Measurements from ENCODE around the gene SGPP1.
"Not testable (repeated sequence)": the region's sequence is repeated elsewhere in the genome, so short reads cannot be mapped to it uniquely, and the experiment has no call there.

Gene SGPP1

GRCh38 chr14:63727736-63728728, at the start of gene SGPP1:
SGPP1 (minus strand) TSS chr14:63728065; CDS start chr14:63727944, 121 bp downstream.
- peak; percentile 97 for DNase-seq (ENCODE audit: low spot score)

- no peak for DNase-seq (ENCODE audit: low spot score)
Observed at GRCh38 chr14:63777024-63777423, 49.2 kb upstream of the SGPP1 start.

- DNase-seq (ENCODE audit: low spot score) = no peak
Observed at GRCh38 chr14:63773504-63773903, 45.6 kb upstream of the SGPP1 start.

GRCh38 chr14:63770187-63770807, 42.4 kb upstream of the SGPP1 start:
- peak; percentile 53 for DNase-seq (ENCODE audit: low spot score)

GRCh38 chr14:63766611-63767010, 38.7 kb upstream of the SGPP1 start:
- DNase-seq (ENCODE audit: low spot score) = no peak

GRCh38 chr14:63764620-63765139, 36.8 kb upstream of the SGPP1 start:
- DNase-seq (ENCODE audit: low spot score) = no peak

- no peak for DNase-seq (ENCODE audit: low spot score)
Observed at GRCh38 chr14:63764103-63764502, 36.2 kb upstream of the SGPP1 start.

GRCh38 chr14:63761351-63762117, 33.7 kb upstream of the SGPP1 start:
- DNase-seq (ENCODE audit: low spot score) = no peak

GRCh38 chr14:63760014-63760413, 32.1 kb upstream of the SGPP1 start:
- no peak for DNase-seq (ENCODE audit: low spot score)

- no peak for DNase-seq (ENCODE audit: low spot score)
Observed at GRCh38 chr14:63759456-63759855, 31.6 kb upstream of the SGPP1 start.

GRCh38 chr14:63757211-63757610, 29.3 kb upstream of the SGPP1 start:
- no peak for DNase-seq (ENCODE audit: low spot score)

GRCh38 chr14:63752449-63753169, 24.7 kb upstream of the SGPP1 start:
- no peak for DNase-seq (ENCODE audit: low spot score)

- DNase-seq (ENCODE audit: low spot score) = not testable (repeated sequence)
Observed at GRCh38 chr14:63751076-63751475, 23.2 kb upstream of the SGPP1 start.

- DNase-seq (ENCODE audit: low spot score) = no peak
Observed at GRCh38 chr14:63747846-63748245, 20.0 kb upstream of the SGPP1 start.

GRCh38 chr14:63745858-63746425, 18.1 kb upstream of the SGPP1 start:
- no peak for DNase-seq (ENCODE audit: low spot score)

- no peak for DNase-seq (ENCODE audit: low spot score)
Observed at GRCh38 chr14:63745272-63745671, 17.4 kb upstream of the SGPP1 start.

- DNase-seq (ENCODE audit: low spot score) = no peak
Observed at GRCh38 chr14:63737582-63738006, 9.7 kb upstream of the SGPP1 start.

GRCh38 chr14:63735720-63736119, 7.9 kb upstream of the SGPP1 start:
- no peak for DNase-seq (ENCODE audit: low spot score)

- DNase-seq (ENCODE audit: low spot score) = no peak
Observed at GRCh38 chr14:63730659-63731058, 2.8 kb upstream of the SGPP1 start.

- peak; percentile 85 for DNase-seq (ENCODE audit: low spot score)
Observed at GRCh38 chr14:63727231-63727735, 582 bp downstream of the SGPP1 start.

GRCh38 chr14:63726499-63726898, 1.4 kb downstream of the SGPP1 start:
- no peak for DNase-seq (ENCODE audit: low spot score)

All from D341Med (cell line).